HG02610 (cell line): Measurements from ENCODE around the gene PLEKHA6.
"Not testable (repeated sequence)": the region's sequence is repeated elsewhere in the genome, so short reads cannot be mapped to it uniquely, and the experiment has no call there.

ENCODE experiments used
- ATAC-seq: cut with Tn5 transposase; IDR thresholded peaks from one replicate; pipeline ENCODE4 v1.9.1; 2021; ENCODE audit warnings: mild to moderate bottlenecking, moderate library complexity; ENCODE audit not compliant: unreplicated experiment

The PLEKHA6 gene

DNA sequence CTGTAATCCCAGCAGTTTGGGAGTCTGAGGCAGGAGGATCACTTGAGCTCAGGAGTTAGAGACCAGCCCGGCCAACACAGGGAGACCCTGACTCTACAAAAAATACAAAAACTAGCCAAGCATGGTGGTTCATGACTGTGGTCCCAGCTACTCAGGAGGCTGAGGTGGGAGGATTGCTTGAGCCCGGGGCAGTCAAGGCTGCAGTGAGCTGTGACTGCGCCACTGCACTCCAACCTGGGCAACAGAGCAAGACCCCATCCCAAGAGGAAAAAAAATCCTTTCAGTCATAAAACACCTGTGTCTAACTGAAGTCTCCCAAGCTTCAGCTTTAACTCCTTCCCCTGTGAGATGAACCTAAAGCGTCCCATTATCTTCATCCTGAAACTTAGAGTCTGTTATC lies 112.9 kb downstream of the PLEKHA6 start:
- ATAC-seq, result no peak

DNA sequence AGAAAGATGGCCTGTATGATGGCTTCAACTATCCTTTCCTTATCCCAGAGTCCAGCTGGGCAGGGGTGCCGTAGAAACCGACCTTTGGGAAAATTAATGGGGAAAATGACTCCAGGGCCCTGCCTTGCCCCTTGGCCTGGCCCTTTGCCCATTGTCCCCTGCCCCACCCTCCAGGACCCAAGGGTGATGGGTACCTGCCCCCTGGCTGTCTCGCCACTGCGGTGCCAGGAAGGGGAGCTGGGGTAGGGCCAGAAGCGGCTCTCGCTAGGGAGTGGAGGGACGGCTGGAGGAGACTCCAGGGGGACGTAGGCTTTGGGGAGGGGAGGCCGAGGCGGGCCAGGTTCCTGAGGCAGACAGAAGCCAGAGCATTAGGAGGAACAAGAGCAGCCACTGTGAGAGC lies 116.8 kb downstream of the PLEKHA6 start:
- no peak for ATAC-seq

DNA sequence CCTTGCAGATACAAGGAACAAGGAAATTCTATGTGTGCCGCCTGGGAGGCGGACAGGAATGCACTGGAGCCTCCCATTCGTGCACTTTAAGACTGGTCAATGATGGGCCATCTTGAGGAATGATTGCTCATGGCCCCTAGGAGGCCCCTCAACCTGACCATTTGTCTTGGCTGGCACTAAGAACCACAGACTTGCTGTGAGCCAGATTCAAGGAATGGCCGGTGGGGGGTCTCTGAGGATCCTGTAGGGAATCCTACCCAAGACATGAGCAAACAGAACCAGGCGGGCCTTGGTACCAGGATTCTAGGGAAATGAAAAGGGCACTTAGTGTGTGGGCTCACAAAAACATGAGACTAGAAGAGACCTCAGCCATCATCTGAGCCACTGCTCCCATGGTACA lies 117.8 kb downstream of the PLEKHA6 start:
- no peak for ATAC-seq

DNA sequence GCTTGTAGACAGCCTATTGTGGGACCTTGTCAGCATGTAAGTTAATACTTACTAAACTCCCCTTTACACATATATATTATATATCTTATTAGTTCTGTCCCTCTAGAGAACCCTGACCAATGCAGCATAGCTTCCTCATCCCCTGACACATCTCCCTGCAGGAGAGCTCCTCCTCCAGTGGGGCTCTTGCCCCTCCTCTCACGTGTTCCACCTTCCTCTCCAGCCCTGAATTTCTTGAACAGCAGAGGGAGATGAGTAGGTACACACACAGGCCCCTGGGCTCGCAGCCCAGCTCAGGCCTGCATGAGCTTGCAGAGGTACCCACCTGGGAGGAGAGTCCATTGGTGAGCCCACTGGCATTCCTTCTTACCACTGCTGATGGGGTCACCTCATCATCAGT lies 118.7 kb downstream of the PLEKHA6 start:
- no peak for ATAC-seq

DNA sequence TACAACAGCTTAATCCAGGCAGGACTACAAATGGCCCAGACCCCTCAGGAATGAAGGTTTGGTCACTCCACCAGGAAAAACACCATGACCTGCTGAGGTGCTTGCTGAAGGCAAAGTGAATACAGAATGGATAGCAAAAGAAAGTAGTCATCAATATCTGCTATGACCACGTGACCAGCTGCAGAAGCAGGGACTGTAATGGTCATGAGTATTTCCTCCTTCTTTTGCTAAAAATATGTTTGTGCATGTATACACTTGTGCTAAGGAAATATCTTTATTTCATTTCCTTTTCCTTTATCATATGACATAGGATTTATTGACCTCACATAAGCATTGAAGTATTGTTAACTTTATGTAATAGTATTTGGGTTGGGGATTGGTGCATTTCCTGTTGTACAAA lies 119.5 kb downstream of the PLEKHA6 start:
- ATAC-seq, result no peak

DNA sequence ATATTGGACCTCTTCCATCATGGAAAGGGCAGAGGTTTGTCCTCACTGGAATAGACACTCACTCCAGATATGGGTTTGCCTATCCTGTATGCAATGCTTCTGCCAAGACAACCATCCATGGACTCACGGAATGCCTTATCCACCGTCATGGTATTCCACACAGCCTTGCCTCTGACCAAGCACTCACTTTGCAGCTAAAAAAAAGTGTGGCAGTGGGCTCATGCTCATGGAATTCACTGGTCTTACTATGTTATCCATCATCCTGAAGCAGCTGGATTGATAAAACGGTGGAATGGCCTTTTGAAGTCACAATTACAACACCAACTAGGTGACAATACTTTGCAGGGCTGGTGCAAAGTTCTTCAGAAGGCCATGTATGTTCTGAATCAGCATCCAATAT lies 120.3 kb downstream of the PLEKHA6 start:
- ATAC-seq, result not testable (repeated sequence)

DNA sequence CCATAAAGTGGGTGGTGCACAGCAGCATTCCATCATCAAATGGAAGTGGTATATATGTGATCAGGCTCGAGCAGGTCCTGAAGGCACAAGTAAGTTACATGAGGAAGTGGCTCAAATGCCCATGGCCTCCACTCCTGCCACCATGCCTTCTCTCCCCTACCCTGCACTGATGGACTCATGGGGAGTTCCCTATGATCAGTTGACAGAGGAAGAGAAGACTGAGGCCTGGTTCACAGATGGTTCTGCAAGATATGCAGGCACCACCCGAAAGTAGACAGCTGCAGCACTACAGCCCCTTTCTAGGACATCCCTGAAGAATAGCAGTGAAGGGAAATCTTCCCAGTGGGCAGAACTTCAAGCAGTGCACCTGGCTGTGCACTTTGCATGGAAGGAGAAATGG lies 121.2 kb downstream of the PLEKHA6 start:
- not testable (repeated sequence) for ATAC-seq

DNA sequence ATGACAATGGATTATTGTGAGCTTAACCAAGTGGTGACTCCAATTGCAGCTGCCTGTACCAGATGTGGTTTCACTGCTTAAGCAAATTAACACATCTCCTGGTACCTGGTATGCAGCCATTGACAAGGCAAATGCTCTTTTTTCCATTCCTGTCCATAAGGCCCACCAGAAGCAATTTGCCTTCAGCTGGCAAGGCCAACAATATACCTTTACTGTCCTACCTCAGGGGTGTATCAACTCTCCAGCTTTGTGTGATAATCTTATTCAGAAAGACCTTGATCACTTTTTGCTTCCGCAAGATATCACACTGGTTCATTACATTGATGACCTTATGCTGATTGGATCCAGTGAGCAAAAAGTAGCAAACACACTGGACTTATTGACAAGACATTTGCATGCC lies 122.2 kb downstream of the PLEKHA6 start:
- not testable (repeated sequence) for ATAC-seq

DNA sequence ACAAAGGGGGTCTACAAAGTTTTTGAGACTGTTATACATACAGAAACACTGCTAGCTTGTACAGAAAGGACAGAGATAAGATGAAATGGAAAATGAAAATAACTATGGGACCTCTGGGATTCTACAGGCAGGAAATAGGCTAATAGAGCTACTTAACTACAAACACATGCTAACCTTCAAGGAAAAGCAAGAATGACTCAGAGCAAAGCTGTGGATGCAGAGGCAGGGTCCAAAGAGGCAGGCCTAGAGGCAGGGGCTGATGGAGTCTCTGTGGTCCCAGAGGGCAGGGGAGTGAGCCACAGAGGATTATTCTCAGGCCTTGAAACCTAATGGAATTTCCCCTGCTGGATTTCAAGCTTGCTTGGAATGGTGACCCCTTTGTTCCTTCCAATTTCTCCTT lies 127.2 kb downstream of the PLEKHA6 start:
- ATAC-seq, result no peak

DNA sequence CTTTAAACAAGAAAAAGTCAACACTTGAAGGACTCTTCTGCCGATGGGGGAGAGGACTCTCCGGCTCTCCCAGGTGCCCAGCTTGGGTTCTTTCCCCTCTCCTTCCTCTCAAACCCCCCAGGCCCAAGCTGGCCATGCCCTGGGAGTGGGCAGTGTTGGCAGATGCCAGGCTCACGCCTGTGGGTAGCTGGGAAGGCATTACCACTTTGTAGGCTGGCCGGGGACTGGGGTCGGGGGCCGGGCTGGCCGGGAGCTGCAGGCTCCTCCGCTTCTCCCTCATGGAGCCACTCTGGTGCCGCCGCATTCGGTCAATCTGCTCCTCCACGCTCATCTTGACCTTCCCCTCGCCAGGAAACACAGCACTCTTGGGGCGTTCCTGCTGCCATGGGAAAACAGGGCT lies 129.5 kb downstream of the PLEKHA6 start:
- no peak for ATAC-seq

DNA sequence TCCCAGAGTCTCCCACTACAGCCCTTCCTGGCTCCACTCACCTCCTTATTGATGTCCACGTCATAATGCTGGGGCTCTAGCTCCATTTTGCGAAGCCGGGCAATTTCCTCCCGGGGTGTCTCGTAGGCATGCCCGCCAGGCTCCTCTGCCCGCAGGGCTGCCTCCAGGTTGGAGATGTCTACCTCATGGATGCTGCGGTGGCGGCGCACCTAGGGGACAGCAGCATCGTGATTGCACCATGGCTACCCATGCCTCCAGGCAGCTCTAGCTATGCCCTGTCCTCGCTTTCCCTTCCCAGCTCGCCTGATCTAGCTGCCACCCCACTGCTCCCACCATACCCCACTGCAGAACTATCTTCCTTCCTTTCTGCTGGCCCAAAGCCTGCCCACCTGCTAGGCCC lies 130.8 kb downstream of the PLEKHA6 start:
- ATAC-seq, result no peak

DNA sequence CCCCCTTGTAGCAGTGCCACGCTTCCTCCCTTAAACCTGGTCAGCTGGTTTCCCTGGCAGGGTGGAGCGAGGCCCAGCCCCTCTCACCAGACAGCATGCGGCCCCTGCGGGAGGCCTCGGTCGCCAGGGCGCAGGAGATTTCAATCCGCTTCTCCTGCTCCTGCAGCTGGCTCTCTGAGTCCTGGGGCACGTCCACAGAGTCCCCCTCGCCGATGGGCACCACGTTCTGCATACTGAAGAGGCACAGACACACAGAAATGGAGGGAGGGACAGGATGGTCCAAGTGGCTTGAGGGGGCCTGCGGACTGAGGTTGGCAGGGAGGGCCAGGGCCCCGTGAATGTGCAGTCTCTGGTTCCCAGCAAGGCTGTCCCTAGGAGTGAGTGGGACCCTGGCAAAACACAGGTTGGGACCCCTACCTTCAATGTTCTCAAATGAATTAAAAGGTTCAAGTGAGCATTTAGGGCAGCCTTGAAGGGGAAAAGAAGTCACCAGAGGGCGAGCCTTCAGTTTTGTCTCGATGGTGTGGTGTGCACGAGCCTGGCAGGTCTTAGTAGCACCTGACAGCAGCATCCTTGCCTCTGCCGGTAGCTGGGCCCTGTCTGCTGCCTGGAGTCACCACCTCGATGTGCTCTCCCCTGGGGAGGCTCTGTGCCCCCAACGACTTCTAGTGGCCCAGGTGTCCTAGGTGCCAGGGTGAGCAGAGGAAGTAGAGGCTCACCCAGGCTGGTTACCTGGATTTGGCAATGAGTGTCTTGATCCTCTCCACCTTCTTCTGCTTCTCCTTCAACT lies 131.5 kb downstream of the PLEKHA6 start:
- no peak for ATAC-seq

DNA sequence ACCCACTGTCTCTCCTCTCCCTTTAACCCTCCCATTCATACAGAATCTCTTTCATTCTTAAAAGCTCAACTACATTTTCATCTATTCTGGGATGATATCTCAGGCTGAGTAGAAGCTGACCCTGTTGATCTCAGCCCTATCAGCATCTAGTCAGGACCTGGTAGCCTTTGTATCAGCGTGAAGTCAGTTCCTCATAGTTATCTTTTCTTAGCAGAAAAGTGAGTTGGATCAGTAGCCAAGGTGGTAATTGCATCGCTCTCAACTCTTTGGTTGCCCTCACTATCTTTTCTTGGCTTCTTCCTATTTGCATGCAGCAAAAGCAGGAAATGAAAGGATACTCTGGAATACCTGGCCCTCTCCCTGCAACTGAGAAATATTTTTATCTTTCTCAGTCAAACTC lies 132.4 kb downstream of the PLEKHA6 start:
- ATAC-seq, result no peak

DNA sequence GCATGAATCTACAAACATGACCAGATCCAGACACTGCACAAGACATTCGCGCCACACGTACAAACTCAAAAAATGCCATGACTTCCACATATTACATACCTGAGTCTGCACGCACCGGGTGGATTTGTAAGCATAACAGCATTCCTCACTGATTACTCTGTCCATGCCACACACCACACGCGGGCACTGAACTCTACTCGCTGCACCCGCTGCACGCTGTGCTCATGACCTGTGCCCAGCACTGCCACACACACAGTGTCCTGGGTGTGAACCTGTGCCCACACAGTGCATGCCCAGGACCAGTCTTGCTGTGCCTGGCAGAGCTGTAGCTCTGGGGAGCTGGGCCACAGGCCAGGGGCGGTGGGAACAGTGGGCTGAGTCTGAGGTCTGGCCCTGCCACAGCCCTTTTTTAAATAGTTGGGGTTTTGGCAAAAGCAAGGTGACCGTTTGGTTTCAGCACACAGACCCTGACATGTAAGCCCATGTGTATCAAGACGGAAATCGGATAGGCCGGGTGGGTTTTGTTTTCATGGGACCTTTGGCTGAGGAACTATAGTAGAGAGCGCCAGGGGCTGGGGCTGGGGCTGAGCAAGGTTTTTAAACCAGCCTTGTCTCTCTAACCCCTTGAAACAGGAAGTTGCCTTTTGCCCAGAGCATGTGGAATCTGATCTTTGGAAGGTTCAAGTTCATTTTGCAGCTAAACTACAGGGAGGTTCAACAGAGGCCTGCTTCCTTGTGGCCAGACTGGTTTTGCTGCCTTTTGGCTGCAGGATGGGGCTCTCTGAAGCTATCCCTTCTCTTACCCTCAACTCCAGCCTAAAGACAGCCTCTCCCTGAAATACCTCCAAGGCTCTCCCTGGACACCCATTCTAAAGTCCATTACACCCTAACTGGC lies 133.6 kb downstream of the PLEKHA6 start:
- no peak for ATAC-seq

DNA sequence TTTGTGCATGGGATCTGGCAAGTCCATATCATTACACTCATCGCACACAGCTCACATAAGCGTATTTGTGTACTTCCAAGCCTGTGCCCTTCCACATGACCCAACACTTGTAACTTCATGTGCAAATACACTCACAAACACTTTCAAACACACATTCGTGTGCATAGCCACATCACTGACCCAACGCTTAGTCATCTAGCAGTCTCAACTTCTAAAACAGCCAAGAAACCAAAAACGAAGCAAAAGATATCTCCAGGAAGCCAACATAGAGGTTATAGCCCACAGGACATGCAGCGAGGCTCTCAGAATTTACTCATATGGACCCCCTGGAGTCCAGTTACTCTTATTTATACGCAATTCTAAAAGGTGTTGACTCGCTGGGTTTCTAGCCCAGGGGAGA lies 135.1 kb downstream of the PLEKHA6 start:
- ATAC-seq, result no peak

DNA sequence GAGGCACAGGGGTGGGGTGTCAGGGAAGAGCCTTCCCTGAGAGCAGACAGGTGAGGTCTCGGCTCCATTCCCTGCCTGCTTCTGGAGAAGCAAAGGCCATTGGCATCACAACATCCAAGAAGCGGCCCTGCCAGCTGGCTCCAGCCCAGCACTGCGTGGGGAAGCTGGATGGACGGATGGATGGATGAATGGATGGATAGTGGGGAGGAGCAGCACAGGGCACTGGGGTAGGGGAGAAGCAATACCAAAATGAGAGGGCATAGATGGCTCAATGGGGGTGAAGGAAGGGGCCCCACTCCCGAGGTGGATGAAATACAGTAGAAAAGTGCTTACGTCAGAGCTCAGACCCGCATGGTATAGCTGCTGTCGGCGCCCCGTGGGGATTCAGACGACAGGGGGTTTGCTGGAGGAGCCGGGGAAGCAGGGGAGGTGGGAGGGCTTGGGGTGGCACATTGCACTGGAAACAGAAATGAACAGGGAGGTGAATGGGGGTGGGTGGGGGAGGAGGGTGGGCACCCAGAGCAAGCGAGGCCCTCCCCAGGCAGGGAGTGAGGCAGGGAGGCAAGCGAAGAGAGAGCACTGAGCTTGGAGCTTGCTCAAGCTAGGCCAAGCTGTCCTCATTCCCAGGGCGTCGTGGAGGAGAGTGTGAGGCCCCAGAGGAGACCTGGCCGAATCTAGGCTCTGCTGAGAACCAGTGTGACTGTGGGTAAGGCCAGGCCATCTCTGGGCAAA lies 136.4 kb downstream of the PLEKHA6 start:
- ATAC-seq, result no peak

DNA sequence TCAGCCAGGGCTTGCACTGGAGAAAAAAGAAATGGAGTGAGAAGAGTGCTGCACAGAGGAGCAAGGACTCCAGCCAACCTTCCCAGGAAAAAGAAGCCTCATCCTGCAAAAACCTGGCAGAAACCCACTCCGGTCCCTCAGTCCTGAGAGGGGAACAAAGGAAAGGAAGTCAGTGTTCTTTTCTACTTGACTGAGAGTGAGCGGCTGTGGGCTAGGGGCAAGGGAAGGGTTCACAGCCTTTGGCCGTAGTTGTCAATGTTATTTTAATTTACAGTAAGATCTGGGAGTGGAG lies 137.0 kb downstream of the PLEKHA6 start:
- no peak for ATAC-seq

DNA sequence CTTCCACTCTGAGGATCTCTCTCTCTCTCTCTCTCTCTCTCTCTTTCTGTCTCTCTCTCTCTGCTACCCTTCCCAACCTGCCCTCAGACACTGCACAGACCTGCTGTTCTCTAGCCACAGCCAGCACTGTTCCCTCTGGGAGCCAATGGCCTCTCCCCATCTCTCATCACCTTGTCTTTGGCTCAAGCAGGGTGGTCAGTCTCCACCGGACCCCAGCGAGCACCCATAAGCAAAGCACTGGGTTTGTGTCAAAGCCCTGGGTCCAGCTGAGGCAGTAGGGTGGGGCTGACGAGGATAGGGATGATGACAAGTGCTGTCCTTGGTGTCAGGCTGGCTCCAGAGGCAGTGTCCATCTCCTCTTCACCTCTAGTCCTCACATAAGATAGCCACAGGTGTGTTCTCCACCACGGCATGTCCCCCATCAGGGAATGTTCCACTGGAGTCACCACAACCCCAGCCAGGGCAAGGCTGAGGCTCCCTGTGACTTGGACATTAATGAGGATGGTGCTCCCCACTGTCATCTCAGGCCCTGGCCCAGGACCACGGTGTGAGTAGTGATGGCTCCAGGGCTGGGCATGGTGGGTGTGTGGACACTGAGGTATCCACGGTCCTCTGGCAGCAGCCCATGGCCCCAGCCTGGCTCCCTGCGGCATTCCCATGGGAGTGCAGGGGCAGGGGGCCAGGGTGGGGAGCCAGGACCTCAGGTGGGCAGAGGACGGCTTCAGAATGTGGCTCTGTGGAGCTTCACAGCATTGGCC lies 137.5 kb downstream of the PLEKHA6 start:
- no peak for ATAC-seq

DNA sequence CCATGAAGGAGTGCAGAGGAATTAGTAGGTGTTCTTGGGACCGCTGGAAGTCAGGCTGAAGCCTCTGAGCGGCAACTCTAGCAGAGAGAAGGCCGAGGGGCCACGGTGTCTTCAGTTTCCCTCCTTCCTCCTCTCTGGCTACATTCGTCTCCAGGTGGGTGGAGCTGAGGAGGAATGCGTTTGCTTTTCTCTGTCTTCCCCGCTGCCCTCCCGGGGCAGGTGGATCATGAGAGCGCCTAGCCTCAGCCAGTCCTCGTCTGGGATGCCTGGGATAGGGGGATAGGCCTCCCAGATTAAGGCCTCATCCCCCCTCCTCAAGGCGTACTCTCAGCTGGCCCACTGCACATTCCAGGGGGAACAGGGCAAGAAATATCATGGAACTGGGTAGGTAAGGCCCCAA lies 138.5 kb downstream of the PLEKHA6 start:
- no peak for ATAC-seq

DNA sequence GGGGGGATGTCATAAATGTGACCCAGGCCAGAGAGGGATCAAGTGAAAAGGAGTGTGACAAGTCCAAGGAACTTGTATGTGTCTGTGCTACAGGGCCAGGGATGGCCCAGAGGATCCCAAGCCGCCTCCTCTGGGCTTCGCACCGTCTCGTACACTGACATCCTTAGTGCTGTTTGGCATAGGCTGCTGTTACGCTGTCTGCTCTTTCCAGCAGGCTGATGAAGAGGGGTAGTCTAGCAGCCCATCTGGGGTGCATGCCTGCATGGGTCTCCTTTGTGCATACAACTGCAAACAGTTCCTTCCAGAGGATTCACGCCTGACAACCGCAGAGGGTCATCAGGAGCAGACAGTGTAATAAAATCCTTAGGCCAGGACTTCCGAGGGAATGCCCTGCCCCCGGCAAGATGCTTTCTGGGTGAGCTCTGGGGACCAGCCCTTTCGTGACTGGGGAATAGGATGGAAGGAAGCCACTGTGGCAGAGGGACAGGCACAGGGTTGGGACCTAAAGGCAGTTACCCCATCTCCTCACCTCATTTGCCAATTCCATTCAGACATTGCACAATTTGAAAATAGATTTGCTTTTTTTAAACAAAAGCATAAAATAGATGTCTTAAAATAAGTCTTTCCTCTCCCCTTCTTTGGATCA lies 139.6 kb downstream of the PLEKHA6 start:
- no peak for ATAC-seq

DNA sequence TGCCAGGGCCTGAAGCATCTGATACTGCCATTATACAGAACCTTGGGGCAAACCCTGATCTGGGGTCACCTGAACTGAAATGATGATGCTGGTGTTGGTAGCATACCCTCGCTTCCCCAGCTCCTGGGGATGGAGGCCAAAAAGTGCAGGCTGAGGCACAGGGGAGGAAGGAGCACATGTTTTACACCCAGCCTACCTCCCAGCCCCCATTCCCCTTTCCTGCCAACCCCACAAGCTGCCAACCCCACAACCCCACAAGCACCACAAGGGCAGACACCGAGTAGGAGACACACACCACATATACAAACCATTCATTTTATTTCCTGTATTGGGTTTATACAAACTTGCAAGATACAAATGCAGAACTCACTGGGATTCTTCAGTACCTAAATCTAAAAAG lies 141.2 kb downstream of the PLEKHA6 start:
- ATAC-seq, result no peak
